H9 (cell line): ENCODE results near the gene HLA-A. TPM values are rescaled to one million over a fixed set of nuclear protein-coding genes. Genes with fewer than 3 reads are reported as not detected.
A peak's percentile ranks its signal among the peaks of the same experiment; 100 is the strongest.

Experiments
- DNase-seq: peaks from one replicate; pipeline ENCODE4 v3.0.0-alpha.2; 2017
- H2AFZ ChIP-seq: one replicate; pipeline ENCODE4 v1.6.1; 2013; ENCODE audit warnings: mild to moderate bottlenecking, low read length, control low read depth, moderate library complexity
- H2AK5ac ChIP-seq: 2 replicates; pipeline ENCODE4 v1.6.1; 2013; ENCODE audit warnings: low read length, control low read depth, mixed read lengths; ENCODE audit not compliant: insufficient read length
- H2BK120ac ChIP-seq: one replicate; pipeline ENCODE4 v1.6.1; 2013; ENCODE audit warnings: low read depth, mild to moderate bottlenecking, low read length, control low read depth, inconsistent platforms; ENCODE audit not compliant: poor library complexity, severe bottlenecking
- H2BK12ac ChIP-seq: 2 replicates; pipeline ENCODE4 v1.6.1; 2013; ENCODE audit warnings: low read length, control low read depth, mixed read lengths, low read depth; ENCODE audit not compliant: insufficient read length
- H2BK15ac ChIP-seq: 2 replicates; pipeline ENCODE4 v1.6.1; 2013; ENCODE audit warnings: low read depth, low read length, control low read depth
- H2BK20ac ChIP-seq: one replicate; pipeline ENCODE4 v1.6.1; 2013; ENCODE audit warnings: low read depth, mild to moderate bottlenecking, low read length, control low read depth, inconsistent platforms; ENCODE audit not compliant: poor library complexity, severe bottlenecking
- H2BK5ac ChIP-seq: 2 replicates; pipeline ENCODE4 v1.6.1; 2013; ENCODE audit warnings: low read length, control low read depth, mixed read lengths; ENCODE audit not compliant: insufficient read length
- H3K14ac ChIP-seq: 2 replicates; pipeline ENCODE4 v1.6.1; 2013; ENCODE audit warnings: low read length, control low read depth; ENCODE audit not compliant: insufficient read depth
- H3K18ac ChIP-seq: 2 replicates; pipeline ENCODE4 v1.6.1; 2013; ENCODE audit warnings: low read depth, mild to moderate bottlenecking, mixed read lengths, low read length, control low read depth; ENCODE audit not compliant: insufficient read length
- H3K23ac ChIP-seq: 2 replicates; pipeline ENCODE4 v1.6.1; 2013; ENCODE audit warnings: low read length, control low read depth, mixed read lengths, low read depth; ENCODE audit not compliant: insufficient read length
- H3K23me2 ChIP-seq: 2 replicates; pipeline ENCODE4 v1.6.1; 2013; ENCODE audit warnings: low read depth, mild to moderate bottlenecking, mixed read lengths, low read length, control low read depth; ENCODE audit not compliant: insufficient read length, poor library complexity, severe bottlenecking
- H3K27ac ChIP-seq: 2 replicates; pipeline ENCODE4 v1.5.1; 2013; ENCODE audit warnings: low read length, control low read depth, mixed read lengths, low read depth; ENCODE audit not compliant: insufficient read length
- H3K27me3 ChIP-seq: 2 replicates; pipeline ENCODE4 v1.6.1; 2013; ENCODE audit warnings: low read length, control low read depth, inconsistent platforms; ENCODE audit not compliant: insufficient read depth
- H3K4ac ChIP-seq: 2 replicates; pipeline ENCODE4 v1.6.1; 2013; ENCODE audit warnings: low read depth, mild to moderate bottlenecking, control low read depth, inconsistent platforms, low read length, moderate library complexity
- H3K4me1 ChIP-seq: 2 replicates; pipeline ENCODE4 v1.6.1; 2013; ENCODE audit warnings: low read length, control low read depth, inconsistent platforms; ENCODE audit not compliant: insufficient read depth
- H3K4me2 ChIP-seq: 2 replicates; pipeline ENCODE4 v1.6.1; 2013; ENCODE audit warnings: low read length, control low read depth, mixed read lengths; ENCODE audit not compliant: insufficient read length, insufficient read depth
- H3K56ac ChIP-seq: 2 replicates; pipeline ENCODE4 v1.6.1; 2013; ENCODE audit warnings: low read depth, mild to moderate bottlenecking, mixed read lengths, low read length, control low read depth; ENCODE audit not compliant: insufficient read length
- H3K79me1 ChIP-seq: 2 replicates; pipeline ENCODE4 v1.6.1; 2013; ENCODE audit warnings: low read depth, mild to moderate bottlenecking, moderate library complexity, low read length, control low read depth, inconsistent platforms; ENCODE audit not compliant: insufficient read depth, poor library complexity, severe bottlenecking
- H3K79me2 ChIP-seq: 2 replicates; pipeline ENCODE4 v1.6.1; 2013; ENCODE audit warnings: low read length, control low read depth, inconsistent platforms; ENCODE audit not compliant: insufficient read depth
- H3K9ac ChIP-seq: 2 replicates; pipeline ENCODE4 v1.6.1; 2013; ENCODE audit warnings: low read length, control low read depth, mixed read lengths; ENCODE audit not compliant: insufficient read length; ENCODE audit errors: extremely low read depth
- H3K9me3 ChIP-seq: one replicate; pipeline ENCODE4 v1.6.1; 2013; ENCODE audit warnings: low read depth, low read length, inconsistent platforms; ENCODE audit not compliant: control insufficient read depth
- H3T11ph ChIP-seq: one replicate; pipeline ENCODE4 v1.6.1; 2013; ENCODE audit warnings: mild to moderate bottlenecking, low read length, control low read depth, inconsistent platforms
- H4K20me1 ChIP-seq: one replicate; pipeline ENCODE4 v1.6.1; 2013; ENCODE audit not compliant: control insufficient read depth, insufficient read length, insufficient read depth
- H4K5ac ChIP-seq: 2 replicates; pipeline ENCODE4 v1.6.1; 2013; ENCODE audit warnings: low read depth, mild to moderate bottlenecking, mixed read lengths, low read length, control low read depth; ENCODE audit not compliant: insufficient read length
- H4K8ac ChIP-seq: replicated peaks from 2 replicates; pipeline ENCODE4 v1.6.1; 2013; ENCODE audit warnings: low read length, control low read depth, mixed read lengths, low read depth; ENCODE audit not compliant: insufficient read length
- H4K91ac ChIP-seq: 2 replicates; pipeline ENCODE4 v1.6.1; 2013; ENCODE audit warnings: low read depth, mild to moderate bottlenecking, moderate library complexity, mixed read lengths, low read length, control low read depth; ENCODE audit not compliant: insufficient read length
- H3K27ac Mint-ChIP-seq, 3 experiments: 2 replicates in 2 of 3; 3 replicates in 1 of 3; pipeline ENCODE4 v1.8.0; 2020 to 2021; ENCODE audit warnings: mixed read lengths in 3 of 3, mild to moderate bottlenecking in 1 of 3, moderate library complexity in 1 of 3
- H3K27me3 Mint-ChIP-seq: 2 replicates; pipeline ENCODE4 v1.8.0; 2021; ENCODE audit warnings: low read depth, mild to moderate bottlenecking, moderate library complexity, mixed read lengths
- H3K36me3 Mint-ChIP-seq, 3 experiments: 2 replicates in 2 of 3; 3 replicates in 1 of 3; pipeline ENCODE4 v1.8.0; 2020 to 2021; ENCODE audit warnings: low read depth in 3 of 3, mixed read lengths in 3 of 3; ENCODE audit not compliant: insufficient read depth in 1 of 3
- H3K4me1 Mint-ChIP-seq, 2 experiments: 2 replicates each; pipeline ENCODE4 v1.8.0; 2020; ENCODE audit warnings: mixed read lengths in 2 of 2
- H3K4me3 Mint-ChIP-seq, 2 experiments: 2 replicates in 1 of 2; 3 replicates in 1 of 2; pipeline ENCODE4 v1.8.0; 2020 to 2021; ENCODE audit warnings: mild to moderate bottlenecking in 2 of 2, mixed read lengths in 2 of 2, moderate library complexity in 1 of 2
- H3K9me3 Mint-ChIP-seq, 2 experiments: 2 replicates in 1 of 2; 3 replicates in 1 of 2; pipeline ENCODE4 v1.8.0; 2020; ENCODE audit warnings: mild to moderate bottlenecking in 2 of 2, mixed read lengths in 2 of 2, moderate library complexity in 1 of 2
- CTCF ChIP-seq: fragments of 200-600 bp; sonication (generic); conservative IDR thresholded peaks from 3 replicates; pipeline ENCODE4 v1.8.0; 2021; ENCODE audit warnings: antibody characterized with exemption, mild to moderate bottlenecking
- WGBS: extraction: QIAGEN DNeasy Blood & Tissue Kit; methylation state at CpG from one replicate; pipeline ENCODE4 v1.1.7; 2013; ENCODE audit warnings: missing lambda C conversion rate, low lambda C conversion rate, mixed read lengths; ENCODE audit not compliant: insufficient read length; ENCODE audit errors: extremely low coverage; 5-methylcytosine and 5-hydroxymethylcytosine counted together
- total RNA-seq: library from RNA; stranded (reverse); gene quantifications from 2 replicates; pipeline ENCODE4 v1.2.1, GENCODE V29; 2021

Gene HLA-A
- total RNA-seq, 1 experiment from 2014 or later, result 248 TPM

GRCh38 chr6:29965873-29966601 is 23.7 kb downstream of the HLA-A start:
- Histone ChIP-seq H3K23ac (no peak overlapping the region), H3K9ac (no peak overlapping the region), H3K79me1 (no peaks in the 10 kb centered on the region), H3K4me1 (peaks cover 3% of the 10 kb centered on the region; the same call in 1 of the 2 replicates), H3K27me3 (no peaks in the 10 kb centered on the region), H4K5ac (no peak overlapping the region), H3K27ac (peak overlapping the region; percentile 97), H4K20me1 (no peaks in the 10 kb centered on the region), H3K4ac (no peak overlapping the region), H2BK120ac (no peak overlapping the region), H3K9me3 (no peaks in the 10 kb centered on the region), H3K79me2 (no peaks in the 10 kb centered on the region), H2BK5ac (no peak overlapping the region), H2BK12ac (no peak overlapping the region), H3T11ph (no peak overlapping the region), H3K18ac (no peak overlapping the region), H3K56ac (no peak overlapping the region), H2BK15ac (no peak overlapping the region), H2AFZ (no peak overlapping the region), H4K91ac (no peak overlapping the region), H3K4me2 (peak overlapping the region; percentile 61), H3K23me2 (peaks cover 4% of the 10 kb centered on the region), H3K14ac (no peak overlapping the region), H2BK20ac (peak overlapping the region; percentile 45), H2AK5ac (no peak overlapping the region), H4K8ac (no peak overlapping the region)
- DNase-seq, result peak; percentile 61
- H3K9me3 Mint-ChIP-seq, result no peaks in the 10 kb centered on the region
- no peaks in the 10 kb centered on the region for H3K36me3 Mint-ChIP-seq
- peaks cover 3% of the 10 kb centered on the region for H3K27me3 Mint-ChIP-seq
- peak overlapping the region; percentile 92 to 99 (median 99); a peak in 6 of 7 replicates for H3K27ac Mint-ChIP-seq
- TF ChIP-seq CTCF, result no peak
- peaks cover 45 to 56% of the 10 kb centered on the region in 2 experiments for H3K4me1 Mint-ChIP-seq
- WGBS, result no CpG with 5 or more reads among the region's 8 CpGs
- H3K4me3 Mint-ChIP-seq, result peak overlapping the region; percentile 44 to 84
